GM18868 (cell line): ENCODE results near the gene MBP.
A peak's percentile ranks its signal among the peaks of the same experiment; 100 is the strongest.

Experiments used
- ATAC-seq: cut with Tn5 transposase; IDR thresholded peaks from one replicate; pipeline ENCODE4 v1.9.1; 2021; ENCODE audit warnings: mild to moderate bottlenecking, moderate library complexity; ENCODE audit not compliant: unreplicated experiment

The MBP gene

GRCh38 chr18:77068321-77069312, 64.0 kb downstream of the MBP start:
- ATAC-seq: peak; percentile 25

DNA sequence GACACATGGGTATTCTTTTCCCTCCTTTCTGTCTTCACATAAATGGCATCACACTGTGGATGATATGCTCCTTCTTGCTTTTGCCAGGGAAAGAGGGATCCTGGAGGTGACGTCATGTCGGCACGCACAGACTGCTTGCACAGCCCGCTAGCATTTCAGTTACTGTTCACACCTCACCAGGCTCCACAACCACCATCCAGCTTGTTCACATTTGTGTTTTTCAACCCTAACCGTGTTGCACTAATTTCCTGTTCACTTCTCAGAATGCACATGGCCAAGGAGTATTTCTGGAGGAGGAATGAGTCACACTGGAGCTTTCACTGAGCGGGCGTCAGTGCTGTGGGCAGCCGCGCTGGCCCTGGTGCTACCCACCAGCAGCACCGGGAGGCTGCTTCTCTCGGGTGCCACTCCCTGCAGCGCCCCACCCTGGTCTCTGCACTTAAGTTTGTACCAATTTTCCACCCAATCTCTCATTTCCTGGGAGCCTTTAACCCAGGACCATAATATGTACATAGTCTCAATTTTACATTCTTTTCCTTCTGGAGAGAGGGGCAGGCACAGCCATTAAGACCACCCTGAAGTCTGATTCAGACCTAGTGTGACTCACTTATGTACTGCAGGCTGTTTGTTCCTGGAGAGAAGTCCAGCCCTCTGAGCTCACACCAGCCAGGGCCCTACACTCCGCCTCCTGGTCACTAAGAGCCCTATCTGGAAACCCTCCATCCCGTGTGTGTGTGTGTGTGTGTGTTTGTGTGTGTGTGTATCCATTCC, 65.1 kb downstream of the MBP start:
- peak; percentile 23 for ATAC-seq

DNA sequence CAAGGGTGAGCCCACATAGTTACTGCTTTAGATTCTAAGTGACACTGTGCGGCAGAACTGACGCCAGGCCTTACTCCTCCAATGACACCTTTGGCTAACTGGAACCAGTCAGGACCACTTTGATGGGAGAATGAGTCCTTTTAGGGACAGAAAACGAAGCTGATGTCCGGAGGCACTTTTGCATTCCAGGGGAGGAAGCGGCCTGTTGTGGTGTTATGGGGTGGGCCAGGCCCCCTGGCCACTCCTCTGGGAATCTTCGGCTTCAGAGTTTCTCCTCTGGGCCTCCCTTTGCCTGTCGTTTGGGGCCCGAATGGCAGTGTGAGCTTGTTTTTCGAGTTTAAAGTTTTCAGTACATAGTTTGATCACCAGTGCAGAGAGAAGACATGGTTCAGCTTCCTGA, 65.9 kb downstream of the MBP start:
- ATAC-seq: no peak

GRCh38 chr18:77066101-77066500, 66.5 kb downstream of the MBP start:
- no peak for ATAC-seq

DNA sequence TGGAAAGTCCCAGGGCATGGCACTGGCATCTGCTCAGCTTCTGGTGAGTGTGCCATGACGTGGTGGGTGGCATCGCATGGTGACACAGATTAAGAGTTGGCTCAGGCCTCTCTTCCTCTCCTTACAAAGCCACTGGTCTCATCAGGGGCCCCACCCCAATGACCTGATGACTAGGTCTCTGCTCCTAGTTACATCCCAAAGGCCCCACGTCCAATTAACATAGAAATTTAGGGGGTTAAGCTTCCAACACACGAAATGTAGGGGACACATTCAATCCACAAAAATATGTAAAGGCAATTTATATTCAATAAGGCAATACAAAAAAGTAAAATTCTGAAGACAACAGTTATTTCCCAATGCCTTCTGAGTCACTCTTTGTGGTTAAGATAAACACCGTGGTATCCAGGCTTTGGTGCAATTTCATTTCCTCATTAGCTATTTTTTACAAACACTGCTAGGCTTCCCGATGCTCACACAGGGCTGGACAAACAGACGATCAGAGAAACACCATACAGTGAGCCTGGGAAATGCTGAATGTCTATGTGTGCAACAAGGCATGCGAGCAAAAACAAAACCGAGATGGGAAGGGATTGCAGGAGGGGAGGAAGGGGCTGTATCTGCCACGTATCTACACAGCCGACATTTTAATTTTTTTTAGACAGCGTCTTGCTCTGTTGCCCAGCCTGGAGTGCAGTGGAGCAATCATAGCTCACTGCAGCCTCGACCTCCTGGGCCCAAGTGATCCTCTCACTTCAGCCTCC, 67.2 kb downstream of the MBP start:
- peak; percentile 42 for ATAC-seq

DNA sequence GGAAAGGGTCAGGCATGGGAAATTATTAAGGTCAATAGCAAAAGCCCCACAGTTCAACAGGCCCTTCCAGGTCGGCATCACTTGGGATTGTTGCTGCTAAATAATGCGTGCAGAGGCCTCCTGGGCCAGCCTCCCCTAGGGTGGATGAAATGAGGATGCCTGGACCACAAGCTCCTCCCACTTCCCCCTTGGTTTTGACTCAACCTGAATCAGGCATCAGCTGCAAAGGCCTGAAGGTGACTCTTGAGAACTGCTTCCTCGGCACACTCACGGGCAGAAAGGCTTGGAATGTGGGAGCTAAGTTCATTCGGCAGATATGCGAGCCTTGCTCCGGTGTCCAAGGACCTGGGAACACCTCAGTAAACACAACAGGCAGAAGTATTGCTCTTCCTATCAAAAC, 69.3 kb downstream of the MBP start:
- peak; percentile 31 for ATAC-seq

DNA sequence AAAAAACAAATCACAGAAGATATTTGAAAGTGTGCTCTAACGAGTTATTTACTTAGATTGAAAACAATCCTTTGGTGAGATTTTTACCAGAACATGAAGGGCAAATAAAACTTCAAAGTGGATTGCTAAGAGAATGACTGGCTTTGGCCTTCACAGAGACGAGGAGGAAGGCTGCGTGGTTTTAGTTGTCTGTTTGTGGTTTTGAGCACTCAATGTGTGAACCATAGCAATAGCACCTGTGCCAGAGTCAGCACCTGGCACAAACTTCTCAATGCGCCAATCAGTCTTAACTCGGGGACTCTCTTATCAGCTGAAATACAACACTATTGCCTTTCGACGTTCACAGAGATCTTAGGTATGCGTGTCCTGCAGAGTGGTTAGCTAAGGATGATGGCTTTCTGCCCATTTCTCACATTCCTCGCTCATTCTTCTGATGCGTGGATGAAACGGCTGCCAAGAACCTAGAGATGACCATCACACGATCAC, 70.0 kb downstream of the MBP start:
- ATAC-seq: peak; percentile 58

- ATAC-seq: peak; percentile 36
These were observed 70.6 kb downstream of the MBP start for GRCh38 chr18:77061946-77062517.

GRCh38 chr18:77061281-77061945, 71.2 kb downstream of the MBP start:
- no peak for ATAC-seq

GRCh38 chr18:77060151-77060550, 72.4 kb downstream of the MBP start:
- ATAC-seq: no peak

DNA sequence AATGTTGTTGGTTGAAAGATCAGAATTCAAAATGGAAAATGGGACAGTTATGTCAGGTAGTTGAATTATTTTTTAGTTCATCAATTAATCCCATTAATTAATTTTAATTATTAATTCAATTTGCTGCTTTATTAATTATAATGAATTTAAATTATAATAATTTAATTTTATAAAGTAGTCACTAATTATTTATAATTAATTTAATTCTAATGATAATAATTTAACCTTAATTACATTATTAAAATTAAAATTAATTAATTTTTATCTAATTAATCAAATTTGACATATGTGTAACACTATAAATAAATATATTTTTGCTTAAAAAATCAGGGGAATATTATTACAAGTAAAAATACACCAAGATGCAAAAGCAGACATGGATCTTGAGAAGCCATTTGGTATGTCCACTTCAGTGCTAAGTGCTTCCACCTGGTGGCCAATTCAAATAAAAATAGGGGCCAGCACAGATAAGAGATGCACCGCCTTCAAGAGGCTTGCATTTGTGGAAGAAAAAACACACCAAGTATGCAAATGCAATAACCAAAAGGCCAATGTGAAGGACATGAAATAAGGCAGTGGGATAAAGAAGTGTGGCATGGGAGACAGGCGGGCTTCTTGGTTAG, 73.2 kb downstream of the MBP start:
- no peak for ATAC-seq

- ATAC-seq: no peak
These were observed 74.2 kb downstream of the MBP start for GRCh38 chr18:77058290-77058835.

GRCh38 chr18:77057006-77057395, 75.6 kb downstream of the MBP start:
- ATAC-seq: no peak

- ATAC-seq: no peak
These were observed 76.1 kb downstream of the MBP start for GRCh38 chr18:77056344-77057005.

DNA sequence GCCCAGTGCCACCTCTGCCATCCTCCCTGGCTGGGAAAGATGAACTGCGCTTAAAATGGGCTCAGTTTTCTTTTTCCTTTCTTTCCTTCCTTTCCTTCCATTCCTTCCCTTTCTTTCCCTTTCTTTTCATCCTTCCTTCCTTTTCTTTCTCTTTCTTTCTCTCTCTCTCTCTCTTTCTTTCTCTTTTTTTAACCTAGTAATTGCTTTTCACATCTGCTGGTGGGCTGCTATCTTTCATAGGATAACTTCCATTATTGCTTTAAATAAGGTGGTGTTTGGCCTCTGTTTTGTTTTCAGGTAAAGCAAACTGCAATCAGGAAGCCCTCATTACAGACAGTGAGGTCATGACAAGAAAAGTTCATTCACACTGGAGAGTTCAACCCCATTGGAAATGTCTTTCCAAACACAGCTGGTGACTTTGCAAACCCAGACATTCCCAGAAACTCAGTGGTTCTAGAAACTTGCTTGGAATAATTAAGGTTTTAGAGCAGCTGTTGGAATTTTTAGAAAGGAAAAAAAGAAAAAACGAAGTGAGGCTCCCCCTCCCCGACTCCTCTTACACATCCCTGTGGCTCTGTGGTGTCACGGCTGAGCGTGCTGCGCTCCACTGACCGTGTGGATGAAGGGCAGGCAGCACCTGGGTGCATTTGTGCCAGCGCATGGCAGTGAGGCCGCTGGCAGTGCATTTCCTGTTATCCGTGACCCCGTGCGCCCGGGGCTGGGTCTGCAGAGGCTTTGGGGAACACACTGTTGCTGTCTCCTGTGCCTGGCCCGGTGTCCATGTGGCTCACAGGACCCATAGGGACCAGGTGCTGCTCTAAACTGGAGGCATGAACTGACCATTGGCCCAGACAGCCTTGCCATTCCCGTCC, 76.9 kb downstream of the MBP start:
- ATAC-seq: no peak

- ATAC-seq: peak; percentile 77
These were observed 77.8 kb downstream of the MBP start for GRCh38 chr18:77054606-77055428.

DNA sequence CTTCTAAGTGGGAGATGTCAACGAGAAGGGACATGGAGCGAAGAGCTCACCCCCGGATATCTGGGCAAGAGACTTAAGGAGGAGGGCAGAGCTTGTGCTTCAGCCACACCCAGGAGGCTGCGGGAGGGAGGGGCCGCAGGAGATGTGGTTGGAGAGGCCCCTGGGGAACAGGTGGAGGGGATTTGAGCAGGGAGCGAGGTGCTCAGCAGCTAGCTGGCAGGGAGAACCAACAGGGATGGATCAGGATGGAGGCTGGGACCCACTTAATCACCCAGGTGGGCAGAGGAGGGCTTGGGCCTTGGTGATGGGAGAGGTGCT, 78.3 kb downstream of the MBP start:
- ATAC-seq: no peak
